GM12801 (cell line): ENCODE results near the gene HELZ.

Source experiments
- CTCF ChIP-seq: IDR thresholded peaks from one replicate; pipeline ENCODE4 v1.5.1; 2011; ENCODE audit warnings: control low read depth; ENCODE audit not compliant: insufficient read length; ENCODE audit errors: extremely low read depth

Gene HELZ

DNA sequence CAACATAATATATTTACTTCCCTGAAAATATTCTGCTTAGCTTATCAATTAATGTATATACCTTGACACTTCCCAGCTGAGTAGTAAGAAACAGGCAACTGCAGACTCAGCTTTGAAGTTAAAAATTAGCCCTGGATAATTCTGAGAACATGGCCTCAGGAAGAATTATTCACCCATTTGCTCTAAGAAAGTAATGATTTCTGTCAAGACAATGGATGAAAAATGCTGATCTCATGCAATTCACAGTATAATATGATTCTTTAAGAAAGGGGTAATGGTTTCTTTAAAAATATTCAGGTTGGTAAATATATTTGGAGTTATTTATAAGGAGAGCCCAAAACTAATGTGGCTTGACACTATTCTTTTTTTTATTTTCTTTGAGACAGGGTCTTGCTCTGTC, 111.8 kb downstream of the HELZ start:
- no peak for TF ChIP-seq CTCF

- no peak for TF ChIP-seq CTCF
Measured at GRCh38 chr17:67132366-67132765, 112.6 kb downstream of the HELZ start.

GRCh38 chr17:67130768-67131167, 114.2 kb downstream of the HELZ start:
- TF ChIP-seq CTCF, result no peak

DNA sequence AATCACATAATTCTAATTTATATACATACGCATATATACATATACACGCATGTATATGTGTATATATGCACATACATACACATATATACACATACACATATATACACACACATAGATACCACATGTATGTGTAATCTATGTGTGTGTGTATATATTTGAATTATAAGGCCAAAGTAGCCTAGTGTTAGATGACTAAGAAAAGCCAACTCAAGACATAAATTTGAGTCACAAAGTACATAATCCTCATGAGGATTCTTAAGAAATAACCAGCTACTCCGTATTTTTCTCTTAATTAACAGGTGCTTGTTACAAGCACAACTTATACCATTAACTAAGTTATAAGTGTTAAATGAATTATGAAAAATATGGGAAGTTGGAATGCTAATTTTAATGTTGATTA, 115.7 kb downstream of the HELZ start:
- TF ChIP-seq CTCF, result no peak

- no peak for TF ChIP-seq CTCF
Measured at GRCh38 chr17:67128700-67129099, 116.3 kb downstream of the HELZ start.

GRCh38 chr17:67127925-67128324, 117.1 kb downstream of the HELZ start:
- no peak for TF ChIP-seq CTCF

DNA sequence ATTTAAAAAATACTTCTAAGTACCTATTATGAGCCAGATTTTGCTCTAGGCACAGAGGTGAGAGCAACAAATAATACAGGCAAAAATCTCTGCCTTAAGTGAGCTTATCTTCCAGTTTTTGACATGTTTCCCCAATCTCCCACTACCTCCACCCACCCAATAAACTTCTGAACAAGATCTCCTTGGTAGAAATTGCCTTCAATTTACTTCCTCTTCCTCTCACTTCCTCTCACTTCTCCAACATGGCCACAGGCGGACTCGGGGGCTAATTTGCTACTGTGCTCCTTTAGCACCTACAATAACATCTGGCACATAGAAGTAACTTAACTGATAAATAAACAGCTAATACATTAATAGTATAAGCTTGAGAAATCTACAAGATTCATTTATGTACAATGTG, 118.0 kb downstream of the HELZ start:
- TF ChIP-seq CTCF, result no peak

DNA sequence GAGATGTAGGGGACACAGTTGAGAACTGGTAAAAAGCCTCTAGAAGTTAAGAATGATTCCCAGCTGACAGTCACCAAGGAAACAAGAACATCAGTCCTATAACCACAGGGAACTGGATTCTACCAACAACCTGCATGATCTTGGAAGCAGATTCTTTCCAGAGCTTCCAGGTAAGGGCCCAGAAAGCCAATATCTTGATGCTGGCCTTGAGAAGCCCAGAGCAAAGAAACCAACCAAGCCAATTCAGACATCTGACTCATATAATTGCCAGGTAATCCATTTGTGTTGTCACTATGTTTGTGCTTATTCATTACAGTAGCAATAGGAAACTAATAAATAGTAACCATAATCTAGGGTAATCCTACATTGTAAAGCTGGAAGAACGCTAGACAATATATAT, 119.1 kb downstream of the HELZ start:
- TF ChIP-seq CTCF, result no peak
